GM20000 (cell line): ENCODE results near the gene CCR2.

Experiments
- DNase-seq: peaks from one replicate; pipeline ENCODE4 v3.0.0; 2012; ENCODE audit warnings: low spot score
- TF ChIP-seq, protein P1 (sequence below): IDR thresholded peaks from 2 replicates; pipeline ENCODE4 v1.5.1; 2012; ENCODE audit warnings: mild to moderate bottlenecking, control low read depth; ENCODE audit errors: extremely low read depth, missing control alignments

Gene CCR2

DNA sequence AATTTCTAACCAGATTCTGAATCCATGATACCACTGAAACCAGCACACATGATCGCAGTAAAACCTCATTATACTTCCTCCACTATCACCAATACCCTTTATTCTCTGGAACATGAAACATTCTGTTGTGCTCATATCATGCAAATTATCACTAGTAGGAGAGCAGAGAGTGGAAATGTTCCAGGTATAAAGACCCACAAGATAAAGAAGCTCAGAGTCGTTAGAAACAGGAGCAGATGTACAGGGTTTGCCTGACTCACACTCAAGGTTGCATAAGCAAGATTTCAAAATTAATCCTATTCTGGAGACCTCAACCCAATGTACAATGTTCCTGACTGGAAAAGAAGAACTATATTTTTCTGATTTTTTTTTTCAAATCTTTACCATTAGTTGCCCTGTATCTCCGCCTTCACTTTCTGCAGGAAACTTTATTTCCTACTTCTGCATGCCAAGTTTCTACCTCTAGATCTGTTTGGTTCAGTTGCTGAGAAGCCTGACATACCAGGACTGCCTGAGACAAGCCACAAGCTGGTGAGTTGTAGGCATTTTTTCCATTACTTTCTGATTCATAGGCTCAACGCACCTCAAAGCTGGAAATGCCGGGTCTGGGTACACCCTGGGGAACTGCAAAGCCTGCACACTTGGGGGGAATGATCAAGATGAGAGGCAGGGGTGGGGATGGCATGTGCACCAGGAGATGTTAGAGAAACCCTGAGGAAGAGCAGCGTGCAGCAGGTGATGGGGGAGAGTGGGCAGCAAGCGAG lies at the start of gene CCR2:
TSS of gene CCR2 (plus strand) at position 465 of the 764 bp plus-strand sequence. CDS start 3,417 bp downstream, outside the sequence.
- DNase-seq = no peak
- TF ChIP-seq, protein P1, sequence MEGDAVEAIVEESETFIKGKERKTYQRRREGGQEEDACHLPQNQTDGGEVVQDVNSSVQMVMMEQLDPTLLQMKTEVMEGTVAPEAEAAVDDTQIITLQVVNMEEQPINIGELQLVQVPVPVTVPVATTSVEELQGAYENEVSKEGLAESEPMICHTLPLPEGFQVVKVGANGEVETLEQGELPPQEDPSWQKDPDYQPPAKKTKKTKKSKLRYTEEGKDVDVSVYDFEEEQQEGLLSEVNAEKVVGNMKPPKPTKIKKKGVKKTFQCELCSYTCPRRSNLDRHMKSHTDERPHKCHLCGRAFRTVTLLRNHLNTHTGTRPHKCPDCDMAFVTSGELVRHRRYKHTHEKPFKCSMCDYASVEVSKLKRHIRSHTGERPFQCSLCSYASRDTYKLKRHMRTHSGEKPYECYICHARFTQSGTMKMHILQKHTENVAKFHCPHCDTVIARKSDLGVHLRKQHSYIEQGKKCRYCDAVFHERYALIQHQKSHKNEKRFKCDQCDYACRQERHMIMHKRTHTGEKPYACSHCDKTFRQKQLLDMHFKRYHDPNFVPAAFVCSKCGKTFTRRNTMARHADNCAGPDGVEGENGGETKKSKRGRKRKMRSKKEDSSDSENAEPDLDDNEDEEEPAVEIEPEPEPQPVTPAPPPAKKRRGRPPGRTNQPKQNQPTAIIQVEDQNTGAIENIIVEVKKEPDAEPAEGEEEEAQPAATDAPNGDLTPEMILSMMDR = no peak

DNA sequence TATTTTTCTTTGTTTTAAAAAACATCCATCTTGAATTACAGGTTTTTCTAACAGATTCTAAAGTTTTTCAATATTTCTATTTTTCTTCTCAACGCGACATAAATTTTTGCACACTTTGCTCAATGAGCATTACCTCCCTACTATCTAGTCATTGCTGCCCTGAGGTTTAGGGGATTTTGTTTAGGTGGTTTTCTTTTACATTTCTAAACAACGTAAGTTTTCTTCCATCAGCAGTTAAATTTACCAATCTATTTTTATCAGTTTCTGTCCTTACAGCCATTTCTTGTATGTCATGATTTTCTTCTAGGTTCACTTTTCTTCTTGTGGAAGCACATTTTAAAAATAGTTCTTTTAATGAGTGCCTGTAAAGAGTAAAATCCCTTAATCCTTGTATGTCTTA lies 49.2 kb upstream of the CCR2 start:
- TF ChIP-seq, protein P1 = no peak
- DNase-seq = no peak

DNA sequence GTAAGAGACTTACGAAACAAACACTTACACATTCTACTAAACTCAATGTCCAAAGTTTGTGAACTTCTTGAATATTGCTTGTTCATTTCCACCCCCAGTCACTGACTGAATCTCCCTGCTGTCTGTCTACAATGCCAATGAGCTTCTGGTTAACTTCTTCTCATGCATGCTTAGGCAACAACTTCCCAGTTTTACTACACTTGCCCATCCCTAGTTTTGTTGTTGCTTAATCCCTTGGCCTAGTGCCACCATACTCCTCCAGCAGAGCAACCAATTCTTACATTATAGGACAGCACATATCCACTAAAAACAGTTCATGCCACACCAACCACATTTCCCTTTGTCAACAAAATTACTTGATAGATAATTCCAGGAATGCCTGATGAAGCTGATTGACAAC lies 40.9 kb upstream of the CCR2 start:
- TF ChIP-seq, protein P1 = no peak
- DNase-seq = no peak

- TF ChIP-seq, protein P1 = no peak
- no peak for DNase-seq
These were observed 39.4 kb upstream of the CCR2 start for GRCh38 chr3:46314517-46314916.

GRCh38 chr3:46316206-46316605 lies 37.7 kb upstream of the CCR2 start:
- TF ChIP-seq, protein P1 = no peak
- DNase-seq = no peak

- TF ChIP-seq, protein P1 = no peak
- DNase-seq = no peak
These were observed 35.5 kb upstream of the CCR2 start for GRCh38 chr3:46318207-46318927.

- peak; percentile 33 for DNase-seq
- TF ChIP-seq, protein P1 = no peak
These were observed 32.3 kb upstream of the CCR2 start for GRCh38 chr3:46321461-46322104.
